C4-2B (cell line): ENCODE data around the gene TULP1.

Experiments used
- H3K27ac ChIP-seq: fragments of 450-650 bp; 2 replicates; pipeline ENCODE4 v1.5.1; 2017
- CTCF ChIP-seq: fragments of 450-650 bp; conservative IDR thresholded peaks from 2 replicates; pipeline ENCODE4 v1.5.1; 2017; ENCODE audit warnings: mild to moderate bottlenecking
- ZFX ChIP-seq: fragments of 450-650 bp; IDR thresholded peaks from 2 replicates; pipeline ENCODE4 v1.6.1; 2017

The TULP1 gene

DNA sequence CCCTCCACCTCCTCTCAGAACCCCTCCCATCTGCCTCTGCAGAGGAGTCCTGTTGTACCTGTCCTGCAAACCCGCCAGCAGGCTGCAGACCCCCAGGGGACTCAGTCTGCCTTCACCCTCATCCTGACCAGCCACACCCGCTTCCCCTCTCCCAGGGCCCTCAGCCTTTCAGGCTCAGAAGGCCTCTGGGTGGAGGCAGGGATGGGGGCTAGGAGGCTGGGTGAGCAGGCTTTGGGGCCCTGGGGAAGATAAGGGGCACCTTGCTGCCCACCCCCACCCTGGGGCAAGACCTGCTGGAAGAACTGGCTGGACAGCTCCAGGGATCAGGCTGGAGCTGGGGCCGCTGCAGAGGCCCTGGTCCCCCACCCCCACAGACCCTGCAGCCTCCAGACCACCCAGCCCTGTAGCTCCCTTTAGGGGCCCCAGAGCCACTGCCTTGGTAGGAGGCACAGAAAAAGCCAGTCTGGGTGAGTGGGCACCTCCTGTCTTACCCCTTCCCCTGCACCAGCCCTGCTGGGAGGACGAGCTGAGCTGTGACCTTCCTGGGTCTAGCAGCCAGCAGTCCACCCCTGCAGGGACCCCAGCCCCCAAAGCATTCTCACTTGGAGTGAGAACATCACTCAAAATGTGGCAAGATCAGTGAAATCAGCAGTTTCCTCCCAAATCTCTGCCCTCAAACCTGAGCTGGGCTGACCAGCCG is 21.0 kb downstream of the TULP1 start:
- TF ChIP-seq CTCF (no peak), ZFX (no peak)
- H3K27ac ChIP-seq: peak overlapping the region; percentile 8

GRCh38 chr6:35490821-35491557 is 21.7 kb downstream of the TULP1 start:
- TF ChIP-seq ZFX (no peak), CTCF (no peak)
- H3K27ac ChIP-seq: peak overlapping the region; percentile 8

DNA sequence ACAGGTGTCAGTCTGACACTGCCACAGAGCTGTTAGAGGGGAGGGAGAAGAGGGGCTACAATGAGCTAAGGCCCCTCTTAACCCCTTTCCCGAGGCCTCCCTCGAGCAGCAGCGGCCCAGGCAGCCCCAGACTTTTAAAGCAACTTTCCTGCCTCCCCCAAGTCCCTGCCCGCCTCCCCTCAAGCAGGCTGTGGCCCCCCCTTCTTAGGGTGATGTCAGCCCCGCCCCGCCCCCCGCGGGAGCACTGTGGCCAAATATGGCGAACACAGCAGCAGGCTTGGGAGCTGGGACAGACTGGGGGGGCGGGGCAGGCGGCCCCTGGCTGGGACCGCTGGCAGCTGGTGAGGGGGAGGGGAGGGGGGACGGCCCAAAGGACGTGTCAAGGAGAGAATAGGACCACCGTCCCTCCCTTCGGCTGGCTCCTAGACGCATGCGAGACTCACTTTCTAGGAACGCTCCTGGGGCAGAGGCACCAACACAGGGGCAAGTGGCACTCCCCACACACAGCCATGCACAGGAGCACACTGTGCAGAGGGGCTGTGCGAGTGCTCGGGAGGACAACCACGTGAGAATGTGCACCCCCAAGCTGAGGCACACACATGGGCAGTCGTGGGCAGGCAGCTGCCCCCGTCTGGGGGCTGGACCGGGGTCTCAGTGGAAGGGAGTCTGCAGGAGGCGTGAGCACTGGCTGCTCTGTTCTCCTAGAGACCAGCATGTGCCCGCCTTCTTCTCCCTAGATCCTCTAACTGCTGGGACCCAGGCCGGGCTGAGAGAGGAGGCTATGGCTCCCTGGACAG is 22.5 kb downstream of the TULP1 start:
- no peak overlapping the region for H3K27ac ChIP-seq
- TF ChIP-seq CTCF: no peak
- no peak for TF ChIP-seq ZFX

- no peak for TF ChIP-seq CTCF
- TF ChIP-seq ZFX: no peak
- peak overlapping the region; percentile 81; the same call in 1 of the 2 replicates for H3K27ac ChIP-seq
These were observed 23.6 kb downstream of the TULP1 start for GRCh38 chr6:35489066-35489465.

DNA sequence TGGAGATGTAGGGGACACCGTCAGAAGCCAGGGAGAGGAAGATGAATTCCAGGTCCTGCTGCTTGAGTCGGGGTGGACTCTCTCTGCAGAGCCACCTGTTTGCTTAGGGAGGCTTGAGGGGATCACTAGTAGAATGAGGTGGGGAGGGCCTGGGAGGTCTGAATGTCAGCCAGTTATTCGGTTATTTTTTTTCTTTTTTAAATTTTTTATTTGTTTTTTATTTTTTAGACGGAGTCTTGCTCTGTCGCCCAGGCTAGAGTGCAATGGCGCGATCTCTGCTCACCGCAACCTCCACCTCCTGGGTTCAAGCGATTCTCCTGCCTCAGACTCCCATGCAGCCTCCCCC is 24.2 kb downstream of the TULP1 start:
- TF ChIP-seq ZFX (no peak), CTCF (no peak)
- peak overlapping the region; percentile 81 for H3K27ac ChIP-seq

DNA sequence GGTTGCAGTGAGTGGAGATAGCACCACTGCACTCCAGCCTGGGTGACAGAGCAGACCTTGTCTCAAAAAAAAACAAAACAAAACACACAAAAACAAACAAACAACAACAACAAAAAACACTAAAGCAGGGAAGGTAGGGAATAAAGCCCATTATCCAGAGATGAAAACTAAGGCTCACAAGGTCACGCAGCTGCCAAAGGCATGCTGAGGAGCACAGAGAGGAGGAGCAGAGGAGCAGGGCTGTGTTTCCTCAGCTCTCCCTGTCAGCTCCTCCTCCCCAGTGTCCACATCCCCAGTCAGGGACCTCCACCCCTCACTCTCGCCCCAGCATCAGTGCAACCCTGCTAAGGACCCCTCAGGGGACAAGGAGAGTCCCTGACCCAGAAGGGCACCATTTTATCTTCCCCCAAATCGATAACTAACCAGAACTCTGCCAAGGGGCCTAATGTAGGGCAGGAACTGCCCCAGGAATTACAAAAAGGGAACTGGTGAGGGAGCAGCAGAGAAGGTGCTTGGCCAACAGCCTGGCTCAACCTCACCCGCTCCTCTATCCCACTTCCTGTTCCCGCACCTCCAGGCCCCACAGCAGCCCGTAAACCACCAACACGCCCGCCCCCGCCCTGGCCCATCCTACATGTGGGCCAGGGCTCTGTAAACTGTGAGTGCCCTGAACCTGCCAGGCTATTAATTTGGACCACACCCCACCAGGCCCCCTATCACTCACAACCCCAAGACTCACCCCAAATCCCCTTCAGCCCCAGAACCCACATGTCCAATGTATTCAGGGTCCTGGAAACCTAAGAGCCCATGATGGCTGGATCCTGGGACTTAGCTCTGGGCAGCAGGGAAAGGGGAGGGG is 24.8 kb downstream of the TULP1 start:
- TF ChIP-seq ZFX (no peak), CTCF (no peak)

More for the DNA sequence above, 24.8 kb downstream of the TULP1 start:
- H3K27ac ChIP-seq: peak overlapping the region; percentile 81
